Ovary (tissue), 9 donors: ENCODE results near the gene SERPINA1. TPM values are rescaled to one million over a fixed set of nuclear protein-coding genes. Genes with fewer than 3 reads are reported as not detected.

Source experiments
- DNase-seq, 5 donors: peaks; one replicate each; pipeline ENCODE4 v3.0.0-alpha.2; 2019 to 2020
- H3K27ac ChIP-seq, 2 donors: fragments of 200-600 bp; one replicate each; pipeline versions ENCODE4 v1.5.1 to v1.8.0; 2019 to 2022
- H3K27me3 ChIP-seq: fragments of 200-600 bp; one replicate; pipeline ENCODE4 v1.8.0; 2022
- H3K36me3 ChIP-seq: fragments of 200-600 bp; sonication (generic); one replicate; pipeline ENCODE4 v1.5.1; 2019
- H3K4me1 ChIP-seq: one replicate; pipeline ENCODE4 v1.8.1; 2013; ENCODE audit warnings: mild to moderate bottlenecking, moderate library complexity; ENCODE audit not compliant: insufficient read depth
- H3K4me3 ChIP-seq: fragments of 200-600 bp; sonication (generic); one replicate; pipeline ENCODE4 v1.5.1; 2017
- H3K9me3 ChIP-seq, 2 donors: fragments of 200-600 bp in 1 of 2; sonication (generic) in 1 of 2; one replicate each; pipeline versions ENCODE4 v1.5.1 to v1.8.1; 2013 to 2019; ENCODE audit warnings: mild to moderate bottlenecking in 1 of 2, moderate library complexity in 1 of 2
- EP300 ChIP-seq: sonication (generic); formaldehyde crosslinking; IDR thresholded peaks from one replicate; pipeline ENCODE4 v1.6.1; 2017; ENCODE audit warnings: antibody characterized with exemption
- POLR2A ChIP-seq: fragments of 450-650 bp; IDR thresholded peaks from one replicate; pipeline ENCODE4 v1.6.1; 2017; ENCODE audit warnings: antibody characterized with exemption, mild to moderate bottlenecking, moderate library complexity
- WGBS, 3 donors: extraction: QIAGEN DNeasy Blood & Tissue Kit in 1 of 3; methylation state at CpG; one replicate each; pipeline versions ENCODE4 v1.1.5 to v1.1.7; 2013 to 2017; 5-methylcytosine and 5-hydroxymethylcytosine counted together
- intact Hi-C, 4 donors: fragments of 100-400 bp; cut with DNase I; formaldehyde crosslinking; loops; one replicate each; pipeline versions ENCODE4 v1.11.0 to v1.15.1; 2022 to 2023
- polyA plus RNA-seq, 2 donors: library from polyadenylated mRNA; stranded (reverse); fragments of 200-250 nt in 1 of 2; fragments of 350-450 nt in 1 of 2; fragmentation: Illumina TruSeq in 1 of 2; extraction: RNeasy Lipid Tissue Mini Kit (QIAGEN cat#74804) in 1 of 2; gene quantifications; one replicate each; pipeline ENCODE4 v1.2.3, GENCODE V29; 2013 to 2014
- total RNA-seq, 7 donors: library from RNA; depleted of rRNA in 2 of 7; stranded (reverse); fragments of >200 nt in 2 of 7; fragmentation: NEBNext Ultra II Directional in 3 of 7; extraction: Animal tissue kit (Norgen Biotek cat#: 25700) in 3 of 7; gene quantifications; one replicate each; pipeline versions ENCODE4 v1.1.0 to v1.2.4, GENCODE V29; 2016 to 2023
- TF ChIP-seq, protein P1 (sequence below), 3 donors: fragments of 450-650 bp in 2 of 3; fragments of 200-600 bp in 1 of 3; IDR thresholded peaks; one replicate each; pipeline versions ENCODE4 v1.5.1 to v1.8.0; 2016 to 2022; ENCODE audit warnings: antibody characterized with exemption in 3 of 3, mild to moderate bottlenecking in 1 of 3
- donor health status: DM: no; HTN: no; CAD: no; lungs with moderate emphysema.
- donor health status: DM: no; HTN: no; CAD: no.
- donor health status: Bipolar disorder and iron deficiency.
- donor health status: DM: yes; HTN: yes; CAD: no.
- donor health status: DM: no; HTN: no; CAD: no.
- donor health status: DM: yes; HTN: yes; CAD: no.

Gene SERPINA1
- total and polyA plus RNA-seq, 9 donors: 1.2 to 25.7 (median 9.9) TPM

DNA sequence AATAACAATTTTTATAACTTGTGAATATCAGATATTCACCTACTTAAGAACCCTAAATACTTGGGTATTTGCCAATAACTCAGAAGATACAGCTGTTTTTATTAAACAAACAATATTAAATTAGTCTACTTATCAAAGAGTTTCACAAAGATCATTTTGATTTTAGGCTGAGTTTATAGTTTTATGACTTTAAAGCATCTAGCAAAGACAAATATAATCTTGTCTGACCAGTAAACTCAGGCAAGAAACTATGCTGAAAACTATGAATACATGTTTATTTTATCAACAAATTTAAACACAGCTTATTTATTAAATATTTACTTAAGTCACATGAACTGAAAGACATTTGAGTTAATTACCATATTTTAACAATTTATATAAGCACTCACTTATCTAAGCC, 18.5 kb upstream of the SERPINA1 start:
- Histone ChIP-seq H3K4me1 (no peaks in the 10 kb centered on the region), H3K27ac (no peak overlapping the region), H3K27me3 (no peaks in the 10 kb centered on the region), H3K36me3 (no peaks in the 10 kb centered on the region), H3K9me3 (no peaks in the 10 kb centered on the region), H3K4me3 (no peak overlapping the region)
- intact Hi-C loops: no loop called here
- TF ChIP-seq POLR2A (no peak), EP300 (no peak)
- TF ChIP-seq, protein P1, sequence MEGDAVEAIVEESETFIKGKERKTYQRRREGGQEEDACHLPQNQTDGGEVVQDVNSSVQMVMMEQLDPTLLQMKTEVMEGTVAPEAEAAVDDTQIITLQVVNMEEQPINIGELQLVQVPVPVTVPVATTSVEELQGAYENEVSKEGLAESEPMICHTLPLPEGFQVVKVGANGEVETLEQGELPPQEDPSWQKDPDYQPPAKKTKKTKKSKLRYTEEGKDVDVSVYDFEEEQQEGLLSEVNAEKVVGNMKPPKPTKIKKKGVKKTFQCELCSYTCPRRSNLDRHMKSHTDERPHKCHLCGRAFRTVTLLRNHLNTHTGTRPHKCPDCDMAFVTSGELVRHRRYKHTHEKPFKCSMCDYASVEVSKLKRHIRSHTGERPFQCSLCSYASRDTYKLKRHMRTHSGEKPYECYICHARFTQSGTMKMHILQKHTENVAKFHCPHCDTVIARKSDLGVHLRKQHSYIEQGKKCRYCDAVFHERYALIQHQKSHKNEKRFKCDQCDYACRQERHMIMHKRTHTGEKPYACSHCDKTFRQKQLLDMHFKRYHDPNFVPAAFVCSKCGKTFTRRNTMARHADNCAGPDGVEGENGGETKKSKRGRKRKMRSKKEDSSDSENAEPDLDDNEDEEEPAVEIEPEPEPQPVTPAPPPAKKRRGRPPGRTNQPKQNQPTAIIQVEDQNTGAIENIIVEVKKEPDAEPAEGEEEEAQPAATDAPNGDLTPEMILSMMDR (IDR thresholded peaks at IDR 0.05): no peak
- no peak for DNase-seq

DNA sequence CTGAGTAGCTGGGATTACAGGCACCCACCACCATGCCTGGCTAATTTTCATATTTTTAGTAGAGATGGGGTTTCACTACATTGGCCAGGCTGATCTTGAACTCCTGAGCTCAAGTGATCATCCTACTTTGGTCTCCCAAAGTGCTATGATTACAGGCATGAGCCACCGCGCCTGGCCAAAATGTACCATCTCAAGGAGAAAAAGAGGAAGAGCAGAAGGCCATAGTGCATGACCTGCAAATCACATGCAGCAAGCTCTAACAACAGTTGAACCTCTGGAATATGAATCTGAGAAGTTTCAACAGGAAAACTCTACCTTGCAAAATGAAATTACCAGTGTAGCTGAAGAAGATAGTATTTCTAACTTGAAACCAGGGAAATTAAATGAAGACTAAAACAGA, 17.1 kb upstream of the SERPINA1 start:
- H3K4me1 ChIP-seq: no peaks in the 10 kb centered on the region
- TF ChIP-seq POLR2A: no peak
- TF ChIP-seq, protein P1 (IDR thresholded peaks at IDR 0.05): no peak
- no peak for TF ChIP-seq EP300
- 93 to 97% (median 95%) methylated on average over 2 of the region's 2 CpGs for WGBS, 3 donors
- H3K9me3 ChIP-seq: no peaks in the 10 kb centered on the region
- no peak overlapping the region for H3K27ac ChIP-seq
- H3K4me3 ChIP-seq: no peak overlapping the region
- no peaks in the 10 kb centered on the region for H3K36me3 ChIP-seq
- intact Hi-C loops: no loop called here
- H3K27me3 ChIP-seq: no peaks in the 10 kb centered on the region
- DNase-seq: no peak

DNA sequence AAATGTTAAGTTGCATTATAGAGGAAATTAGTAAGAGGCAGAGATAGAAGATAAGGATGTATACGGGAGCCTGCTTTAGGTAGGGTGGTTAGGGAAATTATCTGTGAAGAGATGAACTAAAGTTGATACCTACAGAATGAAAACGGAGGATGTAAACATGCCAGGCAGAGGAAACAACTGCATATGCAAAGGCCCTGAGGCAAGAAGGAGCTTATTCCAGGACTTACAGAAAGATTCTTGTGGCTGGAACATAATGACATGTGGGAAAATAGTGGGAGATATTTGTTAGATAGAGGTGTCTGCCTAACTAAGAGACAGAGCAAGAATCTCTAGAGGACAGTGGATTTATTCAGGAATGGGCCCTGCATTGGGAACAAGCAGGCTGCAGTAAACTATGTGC, 16.2 kb upstream of the SERPINA1 start:
- H3K27ac ChIP-seq: no peak overlapping the region
- 71 to 84% (median 75%) methylated on average over 2 of the region's 2 CpGs for WGBS, 3 donors
- intact Hi-C loops: no loop called here
- H3K4me1 ChIP-seq: no peaks in the 10 kb centered on the region
- H3K27me3 ChIP-seq: no peaks in the 10 kb centered on the region
- H3K9me3 ChIP-seq: no peaks in the 10 kb centered on the region
- no peaks in the 10 kb centered on the region for H3K36me3 ChIP-seq
- no peak for TF ChIP-seq EP300
- TF ChIP-seq POLR2A: no peak
- TF ChIP-seq, protein P1 (IDR thresholded peaks at IDR 0.05): no peak
- H3K4me3 ChIP-seq: no peak overlapping the region
- DNase-seq: no peak

DNA sequence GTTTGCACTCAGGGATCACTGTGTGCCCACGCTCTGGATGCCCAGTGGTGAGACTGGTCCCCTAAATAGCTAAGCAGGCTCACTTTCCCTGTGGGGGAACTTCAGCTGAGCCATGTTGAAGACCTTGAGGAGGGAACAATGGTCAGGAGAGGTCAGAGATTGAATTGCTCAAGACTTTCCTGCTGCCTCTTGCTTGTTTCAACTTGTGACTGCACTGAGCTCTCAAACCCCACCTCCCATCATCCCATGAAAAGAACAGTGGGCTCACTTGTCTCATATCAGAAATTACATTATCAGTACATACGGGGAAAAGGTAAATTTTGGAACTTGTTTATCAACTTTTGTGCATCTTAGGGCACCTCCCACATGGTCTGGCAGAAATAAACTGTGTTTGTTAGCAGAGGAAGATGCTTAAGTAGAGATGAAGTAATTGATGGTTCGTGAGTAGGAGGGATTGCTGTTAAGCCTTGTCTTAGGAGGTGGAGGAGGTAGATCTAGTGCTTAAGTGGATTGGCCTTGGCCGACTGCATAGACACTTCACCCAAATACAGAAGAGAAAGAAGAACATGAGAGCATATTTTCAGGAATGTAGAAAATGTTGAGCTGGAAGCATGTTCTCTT, 15.0 kb upstream of the SERPINA1 start:
- no peak for DNase-seq
- no peaks in the 10 kb centered on the region for H3K4me1 ChIP-seq
- H3K27me3 ChIP-seq: no peaks in the 10 kb centered on the region
- intact Hi-C loops: no loop called here
- H3K4me3 ChIP-seq: no peak overlapping the region
- H3K27ac ChIP-seq: no peak overlapping the region
- H3K9me3 ChIP-seq: no peaks in the 10 kb centered on the region
- WGBS, 3 donors: 27 to 42% (median 35%) methylated on average over 4 of the region's 4 CpGs
- no peaks in the 10 kb centered on the region for H3K36me3 ChIP-seq
- TF ChIP-seq POLR2A: no peak
- TF ChIP-seq EP300: no peak
- TF ChIP-seq, protein P1 (IDR thresholded peaks at IDR 0.05): no peak
